Astrocyte of the hippocampus (primary cell): ENCODE results near the gene WIPI1.
"Not testable (repeated sequence)": the region's sequence is repeated elsewhere in the genome, so short reads cannot be mapped to it uniquely, and the experiment has no call there.

ENCODE experiments used
- DNase-seq: peaks from one replicate; pipeline ENCODE4 v3.0.0; 2011; ENCODE audit warnings: low read depth, low spot score

The WIPI1 gene

GRCh38 chr17:68417317-68417716, 40.0 kb downstream of the WIPI1 start:
- no peak for DNase-seq

DNA sequence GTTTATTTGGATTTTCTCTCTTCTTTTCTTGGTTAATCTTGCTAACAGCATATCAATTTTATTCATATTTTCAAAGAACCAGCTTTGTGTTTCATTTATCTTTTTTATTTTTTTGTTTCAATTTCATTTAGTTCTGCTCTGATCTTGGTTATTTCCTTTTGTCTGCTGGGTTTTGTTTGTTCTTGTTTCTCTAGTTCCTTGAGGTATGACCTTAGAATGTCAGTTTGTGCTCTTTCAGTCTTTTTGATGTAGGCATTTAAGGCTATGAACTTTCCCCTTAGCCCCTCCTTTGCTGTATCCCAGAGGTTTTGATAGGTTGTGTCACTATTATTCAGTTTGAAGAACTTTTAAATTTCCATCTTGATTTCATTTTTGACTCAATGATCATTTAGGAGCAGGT, 42.4 kb downstream of the WIPI1 start:
- DNase-seq = not testable (repeated sequence)

DNA sequence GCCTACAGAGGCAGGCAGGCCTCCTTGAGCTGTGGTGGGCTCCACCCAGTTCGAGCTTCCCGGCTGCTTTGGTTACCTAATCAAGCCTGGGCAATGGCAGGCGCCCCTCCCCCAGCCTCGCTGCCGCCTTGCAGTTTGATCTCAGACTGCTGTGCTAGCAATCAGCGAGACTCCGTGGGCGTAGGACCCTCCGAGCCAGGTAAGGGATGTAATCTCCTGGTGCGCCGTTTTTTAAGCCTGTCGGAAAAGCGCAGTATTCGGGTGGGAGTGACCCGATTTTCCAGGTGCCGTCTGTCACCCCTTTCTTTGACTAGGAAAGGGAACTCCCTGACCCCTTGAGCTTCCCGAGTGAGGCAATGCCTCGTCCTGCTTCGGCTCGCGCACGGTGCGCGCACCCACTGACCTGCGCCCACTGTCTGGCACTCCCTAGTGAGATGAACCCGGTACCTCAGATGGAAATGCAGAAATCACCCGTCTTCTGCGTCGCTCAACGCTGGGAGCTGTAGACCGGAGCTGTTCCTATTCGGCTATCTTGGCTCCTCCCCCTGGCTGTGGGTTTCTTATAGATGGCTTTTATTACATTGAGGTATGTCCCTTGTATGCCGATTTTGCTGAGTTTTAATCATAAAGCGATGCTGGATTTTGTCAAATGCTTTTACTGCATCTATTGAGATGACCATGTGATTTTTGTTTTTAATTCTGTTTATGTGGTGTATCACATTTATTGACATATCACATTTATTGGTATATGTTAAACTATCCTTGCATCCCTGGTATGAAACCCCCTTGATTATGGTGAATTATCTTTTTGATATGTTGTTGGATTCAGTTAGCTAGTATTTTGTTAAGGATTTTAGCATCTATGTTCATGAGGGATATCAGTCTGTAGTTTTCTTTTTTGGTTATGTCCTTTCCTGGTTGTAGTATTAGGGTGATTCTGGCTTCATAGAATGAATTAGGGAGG, 43.4 kb downstream of the WIPI1 start:
- DNase-seq = peak; percentile 31

- DNase-seq = not testable (repeated sequence)
These were observed 49.6 kb downstream of the WIPI1 start for GRCh38 chr17:68407656-68408055.

DNA sequence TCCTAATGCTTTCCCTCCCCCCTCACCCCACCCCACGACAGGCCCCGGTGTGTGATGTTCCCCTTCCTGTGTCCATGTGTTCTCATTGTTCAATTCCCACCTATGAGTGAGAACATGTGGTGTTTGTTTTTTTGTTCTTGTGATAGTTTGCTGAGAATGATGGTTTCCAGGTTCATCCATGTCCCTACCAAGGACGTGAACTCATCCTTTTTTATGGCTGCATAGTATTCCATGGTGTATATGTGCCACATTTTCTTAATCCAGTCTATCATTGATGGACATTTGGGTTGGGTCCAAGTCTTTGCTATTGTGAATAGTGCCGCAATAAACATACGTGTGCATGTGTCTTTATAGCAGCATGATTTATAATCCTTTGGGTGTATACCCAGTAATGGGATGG, 53.5 kb downstream of the WIPI1 start:
- DNase-seq = not testable (repeated sequence)

DNA sequence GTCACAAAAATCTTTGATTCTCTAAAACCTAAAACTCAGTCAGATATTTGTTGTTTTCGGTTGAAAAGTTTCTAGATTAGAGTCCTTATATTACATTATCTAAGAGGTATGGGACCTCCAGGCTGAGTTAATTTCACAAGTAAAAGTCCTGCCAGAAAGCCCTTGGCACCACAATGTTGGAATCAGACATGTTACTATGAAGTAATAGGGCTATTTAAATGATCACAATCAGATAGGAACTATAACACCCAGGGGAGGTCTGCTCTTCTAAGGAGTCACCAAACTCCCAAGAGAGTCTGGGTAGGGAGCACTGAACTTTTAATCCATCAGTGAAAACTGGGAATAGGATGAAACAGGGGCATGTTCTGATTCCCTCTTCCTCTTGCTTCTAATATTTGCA, 54.2 kb downstream of the WIPI1 start:
- DNase-seq = no peak

- no peak for DNase-seq
These were observed 56.0 kb downstream of the WIPI1 start for GRCh38 chr17:68401288-68401687.

DNA sequence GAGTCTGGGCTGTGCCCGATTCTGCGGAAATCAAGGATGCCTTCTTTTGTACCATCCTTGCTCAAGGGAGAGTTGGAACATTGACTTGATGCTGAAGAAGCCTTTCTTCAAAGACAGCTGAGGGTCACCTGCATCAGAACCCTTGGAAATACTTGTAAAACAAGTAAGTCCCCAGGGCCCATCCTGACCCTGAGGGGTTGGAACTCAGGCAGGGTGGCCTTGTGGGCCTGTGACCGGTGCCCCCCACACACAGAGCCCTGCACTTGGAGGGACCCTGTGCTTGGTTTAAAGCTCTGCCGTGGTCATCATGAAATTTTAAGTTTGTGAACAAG, 56.9 kb downstream of the WIPI1 start:
- no peak for DNase-seq

- peak; percentile 30 for DNase-seq
These were observed 57.5 kb downstream of the WIPI1 start for GRCh38 chr17:68399638-68400403.

DNA sequence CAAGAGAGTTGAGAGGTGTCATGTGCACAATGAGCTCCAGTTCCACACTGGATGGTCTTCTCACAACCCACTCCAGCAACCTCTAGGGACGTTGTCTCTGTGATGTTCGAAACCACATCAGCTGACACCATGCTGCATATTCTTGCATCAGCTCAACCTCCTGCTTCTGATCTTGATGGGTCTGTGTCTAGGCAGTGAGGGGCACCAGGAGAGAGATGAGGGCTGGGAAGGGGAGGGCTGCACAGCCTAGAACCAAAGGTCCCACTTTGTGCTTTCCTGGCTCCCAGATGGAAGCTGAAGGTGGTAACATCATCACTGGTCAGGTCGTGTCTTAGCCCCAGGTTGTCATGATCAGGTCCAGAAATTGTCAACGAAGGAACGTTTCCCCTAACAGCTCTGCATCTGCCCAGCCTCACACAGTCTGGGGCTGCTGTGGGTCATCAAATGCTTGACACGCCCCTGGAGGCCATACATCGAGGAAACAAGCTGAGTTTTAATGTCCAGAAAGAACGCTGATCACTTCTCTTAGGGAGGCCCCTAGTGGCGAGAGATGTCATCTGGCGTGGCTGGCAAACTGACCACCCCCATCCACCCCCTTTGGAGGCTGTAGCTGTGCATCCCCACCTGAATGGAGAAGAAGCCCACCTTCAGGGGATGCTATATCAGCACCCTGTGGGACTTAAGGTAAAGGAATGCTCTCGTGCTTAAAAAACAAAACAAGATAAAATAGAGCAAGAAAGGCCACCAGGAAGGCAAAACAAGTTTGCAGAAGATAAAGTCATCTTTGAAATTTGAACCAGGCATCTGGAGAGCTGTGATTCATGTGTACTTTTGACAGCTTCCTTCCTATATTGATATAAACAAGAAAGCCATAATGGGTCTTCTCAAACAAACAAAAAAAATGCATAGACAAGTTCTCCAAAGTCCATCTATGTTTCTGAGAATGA, 58.3 kb downstream of the WIPI1 start:
- peak; percentile 73 for DNase-seq

DNA sequence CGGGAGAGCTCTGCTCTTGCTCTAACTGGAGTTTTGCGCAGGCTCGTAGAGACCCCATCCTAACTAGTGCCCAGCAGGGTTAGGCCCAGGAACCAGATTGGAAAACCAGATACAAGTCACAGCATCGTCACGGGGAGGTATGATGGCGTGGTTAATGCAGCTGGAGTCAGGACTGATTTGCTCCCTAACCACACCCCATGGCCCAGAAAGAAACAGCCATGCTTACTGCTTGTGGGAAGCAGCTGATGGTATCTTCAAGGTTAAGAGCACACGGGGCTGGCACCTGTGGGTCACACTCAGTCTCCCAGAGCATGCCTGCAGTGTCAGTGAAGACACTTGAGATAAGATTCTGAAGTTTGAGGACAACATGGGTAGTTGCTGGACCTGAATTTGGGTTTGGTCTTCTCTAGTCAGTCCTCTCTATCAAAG, 60.2 kb downstream of the WIPI1 start:
- DNase-seq = no peak

DNA sequence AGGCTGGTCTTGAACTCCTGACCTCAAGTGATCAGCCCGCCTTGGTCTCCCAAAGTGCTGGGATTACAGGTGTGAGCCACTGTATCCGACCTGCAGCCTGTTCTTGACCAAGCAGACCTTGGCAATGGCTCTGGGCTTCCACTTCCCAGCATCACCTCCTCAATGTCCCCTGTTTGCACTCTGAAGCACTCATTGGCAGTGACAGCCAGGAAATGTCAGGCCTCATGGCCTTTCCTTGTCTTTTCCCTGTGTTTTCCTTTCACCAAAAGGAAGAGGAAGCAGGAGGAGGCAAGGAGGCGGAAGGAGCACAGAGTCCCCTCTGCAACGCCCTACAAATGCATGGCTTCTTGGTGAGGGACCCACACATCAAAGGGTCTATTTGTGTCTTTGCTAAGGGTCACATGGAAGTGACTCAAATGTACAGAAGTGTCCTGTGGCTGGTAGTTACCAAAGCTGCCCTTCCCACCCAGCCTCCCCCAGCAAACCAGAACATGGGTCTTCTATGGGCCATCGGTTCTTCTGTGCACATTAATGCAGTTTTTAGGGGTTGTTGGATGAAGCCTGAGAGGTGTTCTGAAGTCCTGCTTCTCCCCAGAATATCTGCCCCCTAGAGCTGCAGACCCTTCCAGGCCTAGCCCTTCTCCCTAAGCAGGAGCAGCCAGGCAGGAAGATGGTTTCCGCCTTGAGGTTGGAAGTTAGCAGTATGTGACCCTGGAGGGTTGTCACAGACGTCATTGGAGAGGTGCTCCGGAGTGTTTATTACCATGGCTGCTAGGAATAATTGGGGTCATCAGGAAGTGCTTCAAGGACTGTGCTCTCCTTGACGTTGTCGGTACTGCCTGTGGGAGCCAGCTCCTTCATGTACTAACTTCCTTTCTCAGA, 60.8 kb downstream of the WIPI1 start:
- DNase-seq = no peak

DNA sequence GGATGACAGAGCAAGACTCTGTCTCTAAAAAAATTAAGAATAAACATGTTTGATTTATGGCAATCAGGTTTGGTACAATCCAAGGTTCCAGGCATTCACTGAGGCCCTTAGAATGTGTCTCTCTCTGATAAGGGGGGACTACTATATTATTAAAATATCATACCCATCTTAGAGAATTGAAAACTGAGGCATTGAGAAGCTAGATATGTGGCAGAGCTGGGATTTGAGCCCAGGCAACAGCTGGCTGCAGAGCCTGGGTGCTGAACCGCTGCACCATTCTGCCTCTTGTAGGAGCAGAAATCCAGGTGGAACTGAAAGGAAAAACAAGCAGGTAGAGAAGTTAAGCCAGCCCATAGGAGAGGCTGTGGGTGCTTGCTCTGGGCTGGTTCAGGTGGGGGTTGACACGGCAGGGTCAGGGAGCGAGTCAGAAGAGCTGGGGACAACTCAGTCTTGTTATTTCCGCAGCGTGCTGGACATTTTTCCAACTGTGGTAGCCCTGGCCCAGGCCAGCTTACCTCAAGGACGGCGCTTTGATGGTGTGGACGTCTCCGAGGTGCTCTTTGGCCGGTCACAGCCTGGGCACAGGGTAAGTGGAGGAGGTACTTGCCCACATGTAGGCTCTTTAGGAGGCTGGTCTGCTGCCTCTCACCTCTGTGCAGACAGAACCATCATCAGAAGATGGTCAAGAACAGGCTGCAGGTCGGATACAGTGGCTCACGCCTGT, 62.5 kb downstream of the WIPI1 start:
- no peak for DNase-seq

GRCh38 chr17:68391561-68392268, 65.6 kb downstream of the WIPI1 start:
- peak; percentile 42 for DNase-seq

DNA sequence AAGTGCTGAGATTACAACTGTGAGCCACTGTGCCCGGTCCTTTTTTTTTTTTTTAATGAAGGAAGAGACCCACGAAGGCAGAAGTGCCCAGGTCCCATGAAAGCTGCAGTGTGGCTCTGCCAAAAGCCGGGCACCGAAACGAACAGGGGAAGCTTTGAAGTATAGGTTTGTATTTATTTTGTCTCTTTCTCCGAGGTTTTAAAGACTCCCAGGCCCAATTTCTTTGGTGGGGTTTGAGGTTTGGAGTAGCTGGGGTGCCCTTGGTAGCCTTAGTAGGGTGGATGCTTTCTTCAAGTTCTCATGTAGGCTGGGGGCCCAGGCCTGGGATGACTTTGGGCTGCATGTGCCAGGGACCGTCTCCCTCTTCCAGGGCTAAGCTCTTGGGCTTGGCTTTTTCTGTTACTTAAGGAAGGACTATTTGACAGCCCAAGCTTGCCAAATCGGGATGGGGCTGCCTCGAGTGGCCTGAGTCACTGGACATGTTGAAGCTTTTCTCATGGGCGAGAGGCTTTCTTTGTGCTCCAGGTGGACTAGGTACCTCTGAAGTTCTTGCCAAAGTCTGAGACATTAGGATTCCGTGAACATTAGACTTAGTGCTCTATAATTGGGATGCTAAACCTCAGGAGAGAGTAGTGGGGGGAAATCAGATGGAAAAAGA, 66.3 kb downstream of the WIPI1 start:
- peak; percentile 50 for DNase-seq

DNA sequence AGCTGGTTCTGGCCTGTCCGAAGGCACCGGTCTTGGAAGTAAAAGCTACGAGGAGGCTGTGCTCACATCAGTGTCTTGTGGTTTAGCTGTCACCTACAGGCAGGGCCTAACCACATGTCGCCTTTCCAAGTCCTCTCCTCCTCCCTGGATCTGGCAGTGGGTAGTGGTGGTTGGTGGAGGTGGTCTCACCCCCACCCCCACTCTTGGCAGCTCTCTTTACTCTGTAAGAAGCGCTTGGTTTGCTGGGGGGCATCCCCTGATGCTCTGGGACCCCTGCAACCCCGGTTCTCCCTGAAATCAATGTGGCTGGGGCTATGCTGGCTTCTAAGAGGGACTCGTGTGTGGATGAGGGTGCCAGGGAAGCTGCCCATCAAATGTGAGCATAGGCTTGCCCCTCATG, 68.3 kb downstream of the WIPI1 start:
- DNase-seq = no peak

- no peak for DNase-seq
These were observed 69.7 kb downstream of the WIPI1 start for GRCh38 chr17:68387435-68388218.
